AG20443 (cell line): ENCODE data around the gene SCP2D1.
"Not testable (repeated sequence)": the region's sequence is repeated elsewhere in the genome, so short reads cannot be mapped to it uniquely, and the experiment has no call there.

Experiments
- DNase-seq: peaks from one replicate; pipeline ENCODE4 v3.0.0; 2012; ENCODE audit warnings: low spot score, mixed read lengths

The SCP2D1 gene

DNA sequence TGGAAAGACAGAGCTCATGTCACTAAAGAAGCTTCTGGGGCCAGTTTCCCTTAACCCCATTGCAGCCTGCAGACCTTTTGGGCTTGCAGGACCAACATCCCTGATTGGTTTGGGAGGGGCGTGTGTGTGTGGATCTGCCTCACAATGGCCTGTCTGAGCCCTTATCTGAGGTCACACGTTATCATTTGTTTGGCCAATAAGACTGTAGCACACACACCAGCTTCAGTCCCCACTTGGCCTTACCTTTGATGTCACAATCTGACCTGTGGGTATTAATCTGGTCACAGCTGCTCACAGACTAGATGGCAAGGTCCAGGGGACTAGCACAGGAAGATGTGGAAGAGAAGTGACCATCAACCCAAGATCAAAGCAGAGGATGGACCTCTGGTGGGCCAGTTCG, at the start of gene SCP2D1:
TSS of gene SCP2D1 (plus strand) at position 301 of the 400 bp plus-strand sequence. CDS start at position 334, 33 bp downstream.
- DNase-seq = no peak

DNA sequence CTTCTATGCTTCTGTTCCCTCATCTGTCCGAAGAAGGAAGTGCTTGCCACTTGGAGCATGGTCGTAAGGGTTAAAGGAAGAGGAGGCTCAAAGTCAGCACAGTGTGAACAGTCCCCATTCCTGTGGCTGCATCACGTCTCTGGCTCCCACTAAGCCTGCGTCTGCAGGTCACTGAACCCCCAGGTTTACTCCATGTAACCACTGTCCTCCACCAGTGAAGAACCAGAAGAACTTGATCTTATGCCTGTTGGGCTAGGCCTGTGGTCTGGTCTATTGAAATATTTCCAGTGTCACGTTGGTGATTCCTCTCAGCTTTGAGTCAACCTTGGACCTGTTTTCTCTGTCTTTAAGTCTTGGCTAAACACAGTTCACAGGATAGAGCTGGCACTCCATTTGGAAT, 45.9 kb upstream of the SCP2D1 start:
- DNase-seq = no peak

DNA sequence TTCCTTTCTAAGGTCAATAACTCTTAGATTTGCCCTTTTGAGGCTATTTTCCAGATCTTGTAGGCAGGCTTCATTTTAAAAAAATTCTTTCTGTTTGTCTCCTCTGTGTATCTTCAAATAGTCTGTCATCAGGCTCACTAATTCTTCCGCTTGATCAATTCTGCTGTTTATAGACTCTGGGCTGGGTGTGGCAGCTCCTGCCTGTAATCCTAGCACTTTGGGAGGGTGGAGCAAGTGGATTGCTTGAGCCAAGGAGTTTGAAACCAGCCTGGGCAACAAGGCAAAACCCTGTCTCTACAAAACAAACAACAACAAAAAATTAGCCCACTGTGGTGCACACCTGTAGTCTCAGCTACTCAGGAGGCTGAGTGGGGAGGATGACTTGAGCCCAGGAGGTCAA, 40.0 kb upstream of the SCP2D1 start:
- no peak for DNase-seq

GRCh38 chr20:18774207-18774606, 39.4 kb upstream of the SCP2D1 start:
- no peak for DNase-seq

GRCh38 chr20:18775633-18776032, 38.0 kb upstream of the SCP2D1 start:
- DNase-seq = no peak

GRCh38 chr20:18778690-18779392, 34.7 kb upstream of the SCP2D1 start:
- DNase-seq = no peak

DNA sequence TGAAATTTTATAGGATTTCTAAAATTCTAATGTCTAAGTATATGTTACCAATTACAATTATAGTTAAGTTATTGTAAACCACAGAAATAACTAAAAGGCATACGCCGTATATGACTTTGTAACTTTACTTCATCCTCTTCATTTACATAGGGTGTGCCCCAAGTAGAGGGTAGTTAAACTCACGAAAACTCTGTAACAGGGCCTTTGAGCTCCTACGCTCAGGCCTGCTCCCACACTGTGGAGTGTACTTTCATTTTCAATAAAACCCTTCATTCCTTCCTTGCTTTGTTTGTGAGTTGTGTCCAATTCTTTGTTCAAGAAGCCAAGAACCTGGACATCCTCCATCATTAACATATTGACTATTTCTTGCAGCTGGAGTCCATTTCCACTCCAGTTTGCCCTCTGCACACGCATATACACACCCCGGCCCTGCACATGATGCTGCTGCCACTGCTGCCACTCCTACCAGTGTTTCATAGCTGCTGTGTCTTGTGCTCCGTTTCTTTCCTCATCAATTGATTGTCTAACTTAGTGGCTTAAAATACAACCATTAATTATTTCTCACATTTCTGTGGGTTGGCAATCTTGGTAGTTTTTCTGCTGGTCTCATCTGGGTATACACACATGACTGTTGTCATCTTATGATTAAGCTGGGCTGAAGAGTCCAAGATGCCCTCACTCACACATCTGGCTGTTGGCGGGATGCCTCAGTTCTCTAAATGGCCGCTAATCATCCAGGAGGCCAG, 33.0 kb upstream of the SCP2D1 start:
- no peak for DNase-seq

DNA sequence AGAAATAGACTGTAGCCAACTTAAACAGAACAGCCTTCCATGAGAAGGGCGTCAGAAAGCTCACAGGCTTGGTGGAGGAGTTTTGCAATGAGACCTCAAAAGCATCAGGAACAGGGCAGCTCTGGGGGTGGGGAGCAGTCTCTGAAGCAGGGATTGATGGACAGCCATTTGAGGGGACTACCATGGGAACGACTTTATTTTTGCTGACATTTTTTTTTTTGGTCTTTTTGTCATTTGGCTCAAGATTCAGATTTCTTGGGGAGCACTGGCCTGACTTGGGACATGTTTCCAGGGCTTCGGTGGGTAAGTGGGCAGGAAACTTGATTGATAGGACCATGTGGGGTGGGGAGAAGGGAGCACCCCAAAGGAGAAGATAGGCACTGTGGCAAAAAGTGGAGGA, 32.1 kb upstream of the SCP2D1 start:
- no peak for DNase-seq

GRCh38 chr20:18783385-18783959, 30.1 kb upstream of the SCP2D1 start:
- DNase-seq = no peak

GRCh38 chr20:18787046-18787445, 26.5 kb upstream of the SCP2D1 start:
- not testable (repeated sequence) for DNase-seq

DNA sequence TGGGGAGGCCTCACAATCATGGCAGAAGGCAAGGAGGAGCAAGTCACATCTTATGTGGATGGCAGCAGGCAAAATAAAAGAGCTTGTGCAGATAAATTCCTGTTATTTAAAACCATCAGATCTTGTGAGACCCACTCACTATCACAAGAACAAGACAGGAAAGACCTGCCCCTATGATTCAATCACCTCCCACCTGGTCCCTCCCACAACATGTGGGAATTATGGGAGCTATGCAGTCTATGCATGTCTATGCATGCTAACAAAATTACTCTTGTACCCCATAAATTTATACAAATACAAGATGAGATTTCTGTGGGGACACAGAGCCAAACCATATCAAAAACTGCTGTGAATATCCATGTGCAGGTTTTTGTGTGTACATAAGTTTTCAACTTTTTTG, 25.6 kb upstream of the SCP2D1 start:
- no peak for DNase-seq

DNA sequence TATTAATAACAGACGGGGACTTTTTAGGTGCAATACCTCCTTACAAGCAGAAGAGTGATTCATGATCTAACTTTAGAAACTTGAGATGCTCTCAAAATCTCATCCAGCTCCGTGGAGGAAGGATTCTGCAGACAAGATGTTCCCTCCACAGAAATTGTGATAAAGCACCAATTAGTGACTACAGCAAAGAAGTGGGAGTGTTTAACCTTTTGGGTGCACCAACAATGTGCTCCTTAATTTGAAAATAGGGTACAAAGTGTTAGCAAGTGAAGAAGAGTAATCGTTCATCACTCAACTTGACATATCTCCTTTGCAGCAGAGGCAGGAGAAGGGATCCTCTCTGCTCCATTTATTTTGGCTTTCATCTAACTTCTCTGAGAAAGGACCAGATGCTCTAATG, 22.8 kb upstream of the SCP2D1 start:
- DNase-seq = no peak

DNA sequence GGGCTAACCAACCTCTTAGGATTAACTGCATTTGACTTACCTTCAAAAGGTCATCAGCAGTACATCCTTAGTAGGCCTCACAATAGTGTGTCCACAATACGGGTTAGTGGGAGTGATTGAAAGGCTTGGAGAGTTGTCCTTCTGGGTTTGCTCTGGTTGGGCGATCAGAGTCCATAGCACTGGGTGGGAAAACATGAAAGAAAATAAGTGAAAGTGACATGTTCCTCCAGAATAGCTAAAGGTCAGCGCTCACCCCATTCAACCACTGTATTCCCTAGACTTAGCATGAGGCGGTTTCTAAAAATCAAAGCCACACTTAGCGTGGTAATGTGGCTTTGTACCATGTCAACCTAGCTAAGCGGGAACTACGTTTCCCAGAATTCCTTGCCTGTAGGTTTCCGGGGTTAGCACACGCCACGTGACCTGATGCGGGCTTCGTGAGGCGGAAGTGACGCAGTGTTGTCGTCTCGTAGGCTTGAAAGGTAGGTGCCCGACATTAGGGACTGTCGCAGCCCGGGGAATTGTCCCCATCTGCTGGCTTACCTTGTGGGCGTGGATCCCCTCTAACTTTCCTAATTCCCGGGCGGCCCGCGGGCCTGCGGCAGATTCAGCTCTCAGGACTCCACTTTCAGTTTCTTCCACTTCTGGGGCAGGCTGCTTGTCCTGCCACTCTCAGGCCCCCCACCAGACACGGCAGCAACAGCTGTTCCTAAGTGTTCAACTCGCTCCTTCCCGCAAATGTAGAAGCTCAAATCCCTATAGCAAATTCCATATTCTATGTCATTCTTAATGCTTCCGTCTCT, 19.8 kb upstream of the SCP2D1 start:
- DNase-seq = peak; percentile 94

DNA sequence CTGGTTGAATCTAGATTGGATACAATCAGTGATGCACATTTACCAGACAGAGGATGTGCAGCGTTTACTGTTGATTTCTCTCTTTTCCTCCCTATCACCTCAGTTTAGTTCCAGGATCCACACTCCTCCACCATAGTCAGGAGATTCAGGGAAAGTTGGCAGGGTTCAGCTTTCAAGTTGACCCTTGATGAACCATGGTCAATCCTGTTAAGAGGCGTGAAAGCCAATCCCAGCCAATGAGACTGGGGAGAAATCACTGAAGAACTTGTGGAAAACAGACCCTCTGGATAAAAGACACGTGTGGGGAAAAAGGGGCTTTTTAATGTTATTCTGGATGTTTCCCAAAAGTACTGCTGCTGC, 19.2 kb upstream of the SCP2D1 start:
- DNase-seq = no peak

DNA sequence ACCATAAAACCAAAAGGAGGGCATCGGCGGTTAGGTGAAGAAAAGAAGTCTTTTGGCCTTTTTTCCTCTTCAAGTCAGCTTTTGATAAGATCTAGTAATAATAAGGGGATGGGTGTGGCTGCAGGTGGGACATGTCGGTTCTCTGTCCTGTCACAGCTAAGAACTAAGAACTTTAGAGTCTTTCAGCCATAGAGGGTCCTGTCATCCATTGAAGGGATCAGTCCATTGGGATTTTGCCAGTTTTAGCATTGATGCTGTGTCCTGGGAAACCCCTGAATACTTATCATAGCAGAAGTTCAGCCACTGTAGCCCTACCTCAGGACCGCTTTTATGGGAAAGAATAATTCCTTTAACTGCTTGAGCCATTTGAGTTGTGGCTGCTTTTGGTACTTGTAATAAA, 18.2 kb upstream of the SCP2D1 start:
- DNase-seq = no peak

DNA sequence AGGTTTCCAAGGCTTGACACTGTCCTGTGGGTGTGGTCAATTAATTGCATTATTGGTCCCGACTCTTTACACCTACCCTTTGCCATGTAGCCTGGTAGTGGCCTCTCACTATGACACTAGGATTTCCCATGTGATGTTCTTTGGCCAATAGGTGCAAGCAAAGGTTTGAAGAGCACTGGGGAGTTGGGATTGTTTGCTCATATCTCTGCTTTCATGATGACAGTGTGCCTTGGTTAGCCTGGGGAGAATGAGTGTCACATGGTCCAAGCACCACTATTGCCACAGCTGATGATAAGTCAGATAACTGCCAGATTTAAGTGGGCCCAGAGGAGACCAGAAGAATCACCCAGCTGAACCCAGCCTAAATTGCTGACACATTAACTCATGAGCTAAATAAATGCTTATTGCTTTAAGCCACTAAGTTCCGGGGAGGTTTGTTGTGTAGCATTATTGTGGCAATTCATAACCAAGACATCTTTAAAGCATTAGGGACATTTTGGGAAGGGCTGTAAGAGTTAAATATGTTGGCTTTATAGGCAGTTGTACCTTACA, 17.2 kb upstream of the SCP2D1 start:
- DNase-seq = no peak

DNA sequence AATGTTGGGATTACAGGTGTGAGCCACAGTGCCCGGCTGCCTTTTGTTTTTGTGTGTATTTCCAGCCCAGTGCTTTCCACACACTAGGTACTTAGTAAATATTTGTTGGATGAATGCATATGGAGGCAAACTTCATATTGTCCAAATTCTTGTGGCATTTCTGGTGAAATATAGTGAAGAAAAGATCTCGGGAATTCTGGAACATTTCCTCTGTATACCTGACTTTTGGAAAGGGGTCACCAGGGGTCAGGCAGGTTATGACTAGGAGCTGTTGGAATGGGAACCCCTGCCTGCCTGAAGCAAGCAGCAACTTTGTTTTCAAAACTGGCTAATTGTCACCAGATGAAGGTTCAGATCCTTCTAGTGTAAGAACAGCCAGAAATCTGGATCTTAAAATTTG, 12.1 kb upstream of the SCP2D1 start:
- DNase-seq = no peak

- DNase-seq = no peak
Measured at GRCh38 chr20:18802012-18802634, 11.5 kb upstream of the SCP2D1 start.

- DNase-seq = no peak
Measured at GRCh38 chr20:18805881-18806280, 7.7 kb upstream of the SCP2D1 start.

- DNase-seq = no peak
Measured at GRCh38 chr20:18808712-18809111, 4.9 kb upstream of the SCP2D1 start.

DNA sequence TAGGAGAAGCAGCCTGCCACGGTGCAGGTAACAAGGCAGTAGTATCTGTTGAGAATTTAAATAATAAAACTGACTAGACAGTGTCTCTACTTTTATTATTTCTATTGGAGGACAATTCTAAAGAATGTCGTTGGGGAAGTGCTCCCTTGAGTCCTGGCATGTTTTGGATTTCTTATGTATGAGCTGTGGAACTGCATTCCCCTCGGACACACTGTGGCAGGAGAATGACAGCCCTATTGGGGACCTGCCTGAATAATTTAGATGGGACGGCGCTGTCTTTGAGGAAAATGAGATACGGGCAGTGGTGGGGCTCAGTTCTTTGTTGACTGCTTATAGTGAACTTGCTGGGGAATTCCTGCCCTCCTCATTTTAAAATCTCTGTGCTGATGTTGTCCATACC, 2.4 kb upstream of the SCP2D1 start:
- DNase-seq = no peak

GRCh38 chr20:18811904-18812303, 1.7 kb upstream of the SCP2D1 start:
- no peak for DNase-seq
